GM21367 (cell line): ENCODE measurements around the gene MGAT5B.

ENCODE experiments used
- ATAC-seq: cut with Tn5 transposase; IDR thresholded peaks from one replicate; pipeline ENCODE4 v1.9.1; 2021; ENCODE audit not compliant: unreplicated experiment

MGAT5B gene

DNA sequence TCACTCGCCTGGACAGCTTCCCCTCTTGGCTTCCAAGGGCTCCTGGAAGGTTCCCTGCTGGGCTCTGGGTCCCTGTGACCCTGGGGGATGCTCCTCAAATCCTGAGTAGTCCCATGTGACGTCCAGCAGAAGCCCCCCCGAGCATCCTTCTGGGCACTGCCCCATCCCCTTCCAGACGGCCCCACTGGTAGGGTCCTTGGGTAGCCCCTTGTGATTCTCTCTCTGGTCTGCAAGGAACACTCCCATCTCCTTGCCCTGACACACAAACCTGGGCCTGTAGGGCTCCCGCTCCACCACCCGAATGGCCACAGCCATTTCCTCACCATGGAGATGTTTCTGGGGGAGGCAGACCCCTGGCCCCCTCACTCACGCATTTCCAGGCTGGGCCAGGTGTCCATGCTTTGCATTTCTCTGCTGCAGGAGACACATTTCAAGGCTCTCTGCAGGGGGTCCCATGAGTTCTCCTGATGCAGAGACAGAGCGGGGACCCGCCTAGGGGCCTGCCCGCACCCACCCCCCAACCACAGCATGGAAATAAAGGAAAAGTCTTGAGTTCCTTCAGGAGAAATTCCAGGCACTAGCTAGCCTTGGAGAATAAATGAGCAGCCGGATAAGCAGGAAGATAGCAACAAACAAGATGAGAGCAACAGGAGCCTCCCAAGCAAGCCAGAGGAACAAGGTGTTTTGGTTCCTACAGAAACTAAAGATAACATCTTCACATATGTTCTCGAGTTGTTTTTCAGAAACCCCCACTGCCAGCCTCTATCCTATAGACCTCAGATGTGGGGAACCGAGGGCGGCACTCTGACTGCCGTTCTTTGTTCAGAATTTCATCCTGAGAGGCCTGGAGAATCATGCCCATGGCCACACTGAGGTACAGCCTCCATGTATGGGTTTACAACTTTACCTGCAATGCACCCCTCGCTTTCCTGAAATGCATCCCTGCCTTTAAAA is 128.8 kb downstream of the MGAT5B start:
- no peak for ATAC-seq

DNA sequence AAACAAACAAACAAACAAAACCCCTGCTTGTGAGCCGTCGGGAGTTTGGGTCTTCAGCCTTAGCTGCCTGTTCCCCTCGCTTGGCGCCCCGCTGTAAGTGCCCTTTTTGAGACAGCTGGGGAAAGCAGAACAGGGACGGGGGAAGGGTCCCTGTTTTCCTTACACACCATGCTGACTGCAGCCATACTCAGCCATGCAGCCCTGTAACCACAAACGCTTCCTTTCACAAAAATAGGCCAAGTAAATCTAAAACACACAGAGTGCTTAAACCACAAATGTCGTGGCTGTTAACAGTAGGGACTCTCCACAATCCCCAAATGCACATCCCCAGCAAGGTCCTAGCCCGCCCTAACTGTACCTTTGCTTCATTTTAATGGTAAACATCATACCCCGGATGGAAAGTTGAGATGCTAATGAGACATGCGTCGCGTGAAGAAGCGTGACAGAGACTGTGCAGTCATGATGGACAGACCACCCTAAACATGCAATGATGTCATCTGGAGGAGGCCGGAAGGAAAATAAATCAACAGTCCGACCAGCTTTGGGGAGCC is 129.9 kb downstream of the MGAT5B start:
- peak; percentile 54 for ATAC-seq

DNA sequence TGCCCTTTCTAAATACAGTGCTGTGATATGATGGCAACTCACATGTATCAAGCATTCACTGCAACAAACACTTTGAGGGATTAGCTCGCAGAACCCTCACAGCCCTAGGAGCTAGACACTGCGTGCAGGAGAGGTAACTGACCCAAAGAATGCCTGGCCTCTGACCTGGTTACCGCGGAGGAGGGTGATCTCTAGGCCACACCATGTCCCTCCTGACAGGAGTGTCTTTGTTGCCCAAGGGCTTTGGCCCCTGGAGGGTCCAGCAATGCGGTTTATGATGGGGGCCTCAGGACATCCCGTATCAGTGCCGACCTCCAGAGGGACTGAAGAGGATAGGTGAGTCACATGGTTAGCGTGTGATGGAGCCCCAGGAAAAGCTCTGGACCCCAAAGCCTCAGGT is 130.6 kb downstream of the MGAT5B start:
- ATAC-seq: no peak
